ENCODE results near the gene PSME3. TPM values are rescaled to one million over a fixed set of nuclear protein-coding genes. Genes with fewer than 3 reads are reported as not detected.
A peak's percentile ranks its signal among the peaks of the same experiment; 100 is the strongest.

The PSME3 gene
- total and polyA plus RNA-seq, 2 experiments from 2014 or later: 86.4 to 99.5 TPM

GRCh38 chr17:42827472-42827871, 5.7 kb upstream of the PSME3 start:
- DNase-seq (ENCODE audit: low spot score): no peak
- 90% methylated on average over 1 of the region's 1 CpG for WGBS (ENCODE audit: low lambda C conversion rate, missing lambda C conversion rate)

GRCh38 chr17:42830971-42831370, 2.2 kb upstream of the PSME3 start:
- Histone ChIP-seq H3K27ac (no peak overlapping the region), H3K4me3 (no peak overlapping the region), H3K36me3 (replicated peaks; ENCODE audit: insufficient read depth, low read depth) (no peaks in the 10 kb centered on the region), H3K9me2 (replicated peaks; ENCODE audit: insufficient read depth) (no peaks in the 10 kb centered on the region), H4K20me1 (ENCODE audit: insufficient read depth, poor library complexity, severe bottlenecking) (no peaks in the 10 kb centered on the region), H3K79me2 (peaks cover 34% of the 10 kb centered on the region), H3K27me3 (no peaks in the 10 kb centered on the region), H2AFZ (no peak overlapping the region), H3K4me1 (ENCODE audit: insufficient read depth) (peaks cover 6% of the 10 kb centered on the region), H3K4me2 (no peak overlapping the region), H3K9me3 (ENCODE audit: low read depth) (no peaks in the 10 kb centered on the region)
- no peak for TF ChIP-seq EZH2phosphoT487 (IDR thresholded peaks at IDR 0.05; ENCODE audit: low read depth, severe bottlenecking, unreplicated experiment)
- TF ChIP-seq CTCF (IDR thresholded peaks at IDR 0.05; ENCODE audit: poor library complexity): no peak
- TF ChIP-seq EZH2 (IDR thresholded peaks at IDR 0.05; ENCODE audit: borderline replicate concordance): no peak
- no peak for DNase-seq (ENCODE audit: low spot score)

More at GRCh38 chr17:42827472-42827871, 5.7 kb upstream of the PSME3 start:
- Histone ChIP-seq H3K4me3 (no peak overlapping the region), H3K79me2 (peaks cover 17% of the 10 kb centered on the region), H3K9me2 (replicated peaks; ENCODE audit: insufficient read depth) (no peaks in the 10 kb centered on the region), H2AFZ (no peak overlapping the region), H4K20me1 (ENCODE audit: insufficient read depth, poor library complexity, severe bottlenecking) (no peaks in the 10 kb centered on the region), H3K36me3 (replicated peaks; ENCODE audit: insufficient read depth, low read depth) (no peaks in the 10 kb centered on the region), H3K27me3 (no peaks in the 10 kb centered on the region), H3K4me1 (ENCODE audit: insufficient read depth) (peaks cover 8% of the 10 kb centered on the region), H3K27ac (no peak overlapping the region), H3K4me2 (no peak overlapping the region), H3K9me3 (ENCODE audit: low read depth) (no peaks in the 10 kb centered on the region)
- TF ChIP-seq EZH2 (IDR thresholded peaks at IDR 0.05; ENCODE audit: borderline replicate concordance) (no peak), CTCF (IDR thresholded peaks at IDR 0.05; ENCODE audit: poor library complexity) (no peak), EZH2phosphoT487 (IDR thresholded peaks at IDR 0.05; ENCODE audit: low read depth, severe bottlenecking, unreplicated experiment) (no peak)

- 64% methylated on average over 9 of the region's 9 CpGs for WGBS (ENCODE audit: low lambda C conversion rate, missing lambda C conversion rate)
- peak overlapping the region; percentile 92 for H2AFZ ChIP-seq
- TF ChIP-seq EZH2 (IDR thresholded peaks at IDR 0.05; ENCODE audit: borderline replicate concordance) (no peak), EZH2phosphoT487 (IDR thresholded peaks at IDR 0.05; ENCODE audit: low read depth, severe bottlenecking, unreplicated experiment) (no peak), CTCF (IDR thresholded peaks at IDR 0.05; ENCODE audit: poor library complexity) (no peak)
Measured at GRCh38 chr17:42832213-42832933, 824 bp upstream of the PSME3 start.

More at GRCh38 chr17:42832213-42832933, 824 bp upstream of the PSME3 start:
- peaks cover 37% of the 10 kb centered on the region for H3K79me2 ChIP-seq
- H3K27me3 ChIP-seq: no peaks in the 10 kb centered on the region
- no peaks in the 10 kb centered on the region for H3K9me2 ChIP-seq (replicated peaks; ENCODE audit: insufficient read depth)
- peak overlapping the region; percentile 89 for H3K27ac ChIP-seq
- H3K9me3 ChIP-seq (ENCODE audit: low read depth): no peaks in the 10 kb centered on the region
- no peaks in the 10 kb centered on the region for H3K36me3 ChIP-seq (replicated peaks; ENCODE audit: insufficient read depth, low read depth)
- H3K4me2 ChIP-seq: peak overlapping the region; percentile 88
- peak overlapping the region; percentile 47 for H3K4me3 ChIP-seq
- DNase-seq (ENCODE audit: low spot score): no peak
- H4K20me1 ChIP-seq (ENCODE audit: insufficient read depth, poor library complexity, severe bottlenecking): no peaks in the 10 kb centered on the region
- peaks cover 6% of the 10 kb centered on the region for H3K4me1 ChIP-seq (ENCODE audit: insufficient read depth)
